Left ventricle myocardium inferior (tissue), 1 donor: ENCODE data around the gene GRM7. TPM values are rescaled to one million over a fixed set of nuclear protein-coding genes. Genes with fewer than 3 reads are reported as not detected.

ENCODE experiments used
- DNase-seq: peaks from one replicate; pipeline ENCODE4 v3.0.0-alpha.2; 2020
- H3K27ac ChIP-seq: fragments of 200-600 bp; replicated peaks from 2 replicates; pipeline ENCODE4 v1.8.0; 2021
- H3K27me3 ChIP-seq: fragments of 200-600 bp; 2 replicates; pipeline ENCODE4 v1.8.0; 2021; ENCODE audit warnings: low read depth
- H3K36me3 ChIP-seq: fragments of 200-600 bp; 2 replicates; pipeline ENCODE4 v1.8.0; 2021
- H3K4me1 ChIP-seq: fragments of 200-600 bp; 2 replicates; pipeline ENCODE4 v1.8.0; 2021
- H3K4me3 ChIP-seq: fragments of 200-600 bp; 2 replicates; pipeline ENCODE4 v1.8.0; 2021; ENCODE audit warnings: mild to moderate bottlenecking, moderate library complexity
- H3K9me3 ChIP-seq: fragments of 200-600 bp; replicated peaks from 2 replicates; pipeline ENCODE4 v1.8.0; 2021
- intact Hi-C: fragments of 100-400 bp; cut with micrococcal nuclease; formaldehyde crosslinking; loops from one replicate; pipeline ENCODE4 v1.11.0; 2022
- total RNA-seq: library from RNA; stranded (reverse); fragmentation: NEBNext Ultra II Directional; extraction: Animal tissue kit (Norgen Biotek cat#: 25700); gene quantifications from one replicate; pipeline ENCODE4 v1.2.1, GENCODE V29; 2021
- TF ChIP-seq, protein P1 (sequence below): fragments of 200-600 bp; IDR thresholded peaks from 2 replicates; pipeline ENCODE4 v1.8.0; 2021; ENCODE audit warnings: antibody characterized with exemption, mild to moderate bottlenecking, borderline replicate concordance
- donor health status: DM: no; HTN: yes; CAD: no; lungs with severe emphysema.

Gene GRM7
- total RNA-seq, 1 donor from 2014 or later: not detected

DNA sequence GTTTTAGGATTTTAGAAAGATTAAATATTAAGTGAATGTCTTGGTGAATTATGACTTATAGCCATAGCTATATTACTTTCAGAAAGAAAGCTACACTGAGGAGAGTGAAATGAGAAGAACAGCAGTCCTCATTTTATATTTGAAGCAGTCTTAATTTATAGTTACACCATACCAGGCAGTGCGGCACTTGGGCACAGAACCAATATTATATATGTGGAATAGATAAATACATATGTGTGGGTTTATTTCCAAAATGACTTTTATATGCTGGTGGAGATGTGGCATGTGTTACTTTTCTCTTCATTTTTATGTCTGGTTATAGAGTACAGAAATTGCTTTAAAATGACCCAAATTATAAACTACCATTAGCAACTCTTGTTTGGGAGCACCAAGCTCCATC is 759.5 kb downstream of the GRM7 start:
- Histone ChIP-seq H3K4me3 (no peak overlapping the region), H3K4me1 (no peaks in the 10 kb centered on the region), H3K27ac (no peak overlapping the region), H3K27me3 (no peaks in the 10 kb centered on the region), H3K36me3 (no peaks in the 10 kb centered on the region), H3K9me3 (no peaks in the 10 kb centered on the region)
- intact Hi-C loops: no loop called here
- no peak for DNase-seq
- TF ChIP-seq, protein P1, sequence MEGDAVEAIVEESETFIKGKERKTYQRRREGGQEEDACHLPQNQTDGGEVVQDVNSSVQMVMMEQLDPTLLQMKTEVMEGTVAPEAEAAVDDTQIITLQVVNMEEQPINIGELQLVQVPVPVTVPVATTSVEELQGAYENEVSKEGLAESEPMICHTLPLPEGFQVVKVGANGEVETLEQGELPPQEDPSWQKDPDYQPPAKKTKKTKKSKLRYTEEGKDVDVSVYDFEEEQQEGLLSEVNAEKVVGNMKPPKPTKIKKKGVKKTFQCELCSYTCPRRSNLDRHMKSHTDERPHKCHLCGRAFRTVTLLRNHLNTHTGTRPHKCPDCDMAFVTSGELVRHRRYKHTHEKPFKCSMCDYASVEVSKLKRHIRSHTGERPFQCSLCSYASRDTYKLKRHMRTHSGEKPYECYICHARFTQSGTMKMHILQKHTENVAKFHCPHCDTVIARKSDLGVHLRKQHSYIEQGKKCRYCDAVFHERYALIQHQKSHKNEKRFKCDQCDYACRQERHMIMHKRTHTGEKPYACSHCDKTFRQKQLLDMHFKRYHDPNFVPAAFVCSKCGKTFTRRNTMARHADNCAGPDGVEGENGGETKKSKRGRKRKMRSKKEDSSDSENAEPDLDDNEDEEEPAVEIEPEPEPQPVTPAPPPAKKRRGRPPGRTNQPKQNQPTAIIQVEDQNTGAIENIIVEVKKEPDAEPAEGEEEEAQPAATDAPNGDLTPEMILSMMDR: no peak

DNA sequence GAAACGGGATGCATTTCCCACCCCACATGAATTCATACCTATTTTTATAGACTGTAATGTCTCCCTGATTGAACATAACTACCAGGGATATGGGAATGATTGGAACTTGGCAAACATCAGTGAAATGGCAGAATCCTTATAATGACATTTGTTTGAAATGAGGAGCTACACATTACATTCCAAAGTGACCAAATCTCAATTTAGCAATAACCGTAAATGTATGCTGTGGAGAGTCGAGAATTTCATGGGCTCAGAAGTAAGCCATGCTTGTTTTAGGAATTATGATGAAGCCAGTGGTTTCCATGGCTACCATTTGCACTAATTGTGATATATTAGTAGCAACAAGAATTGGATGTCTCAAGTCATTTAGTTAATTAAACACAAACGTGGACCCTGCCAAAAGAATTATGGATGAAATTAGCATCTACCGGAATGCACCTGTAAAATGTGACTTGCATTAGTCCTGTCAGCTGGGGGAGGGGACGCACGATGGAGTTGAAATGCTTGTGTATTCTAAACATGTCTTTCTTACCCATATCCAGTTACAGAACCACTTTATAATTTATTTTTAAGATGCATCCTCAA is 760.2 kb downstream of the GRM7 start:
- H3K4me1 ChIP-seq: no peaks in the 10 kb centered on the region
- no peak for DNase-seq
- H3K27me3 ChIP-seq: no peaks in the 10 kb centered on the region
- H3K36me3 ChIP-seq: no peaks in the 10 kb centered on the region
- H3K4me3 ChIP-seq: no peak overlapping the region
- intact Hi-C loops: no loop called here
- TF ChIP-seq, protein P1: no peak
- no peaks in the 10 kb centered on the region for H3K9me3 ChIP-seq
- no peak overlapping the region for H3K27ac ChIP-seq

DNA sequence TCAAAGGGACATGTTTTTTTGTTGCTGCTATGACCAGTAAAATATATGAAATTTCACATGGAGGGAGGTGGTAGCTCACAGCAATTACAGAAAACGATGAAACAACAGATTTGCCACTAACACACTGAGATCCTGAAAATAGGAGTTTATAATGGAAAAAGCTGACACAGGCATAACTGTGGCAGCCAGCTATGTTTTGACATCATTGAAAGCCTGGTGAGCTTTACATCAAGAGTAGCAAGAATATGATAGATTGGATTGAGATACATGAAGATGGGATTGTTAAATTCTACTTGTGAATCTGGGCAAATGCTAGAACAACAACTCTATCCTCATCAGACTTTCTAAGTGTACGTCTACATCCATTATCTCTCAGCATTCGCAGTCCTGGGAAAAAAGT is 760.7 kb downstream of the GRM7 start:
- Histone ChIP-seq H3K9me3 (no peaks in the 10 kb centered on the region), H3K36me3 (no peaks in the 10 kb centered on the region), H3K27me3 (no peaks in the 10 kb centered on the region), H3K4me1 (no peaks in the 10 kb centered on the region), H3K27ac (no peak overlapping the region), H3K4me3 (no peak overlapping the region)
- DNase-seq: no peak
- intact Hi-C loops: no loop called here
- TF ChIP-seq, protein P1: no peak

DNA sequence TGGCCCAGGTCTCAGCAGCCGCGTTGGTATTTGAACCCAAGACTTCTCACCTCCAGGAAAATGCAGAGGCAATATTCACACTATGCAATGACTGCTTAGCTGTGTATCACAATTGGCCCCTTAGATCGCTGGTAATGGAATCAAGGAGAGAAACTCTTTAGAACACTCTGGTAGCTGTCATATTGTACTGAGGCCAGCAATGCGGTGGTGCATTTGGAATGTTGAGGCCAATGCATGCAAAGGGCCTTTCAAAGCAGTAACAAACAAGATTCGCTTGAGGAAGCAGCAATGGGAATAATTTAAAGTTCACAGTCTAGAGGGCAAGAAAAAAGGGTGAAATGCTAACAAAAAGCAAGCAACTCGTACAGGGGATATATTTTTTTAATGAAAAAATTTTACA is 764.1 kb downstream of the GRM7 start:
- DNase-seq: no peak
- no peaks in the 10 kb centered on the region for H3K36me3 ChIP-seq
- H3K27me3 ChIP-seq: no peaks in the 10 kb centered on the region
- no peak overlapping the region for H3K27ac ChIP-seq
- H3K4me3 ChIP-seq: no peak overlapping the region
- TF ChIP-seq, protein P1: no peak
- intact Hi-C loops: no loop called here
- no peaks in the 10 kb centered on the region for H3K4me1 ChIP-seq
- peaks cover 9% of the 10 kb centered on the region for H3K9me3 ChIP-seq

DNA sequence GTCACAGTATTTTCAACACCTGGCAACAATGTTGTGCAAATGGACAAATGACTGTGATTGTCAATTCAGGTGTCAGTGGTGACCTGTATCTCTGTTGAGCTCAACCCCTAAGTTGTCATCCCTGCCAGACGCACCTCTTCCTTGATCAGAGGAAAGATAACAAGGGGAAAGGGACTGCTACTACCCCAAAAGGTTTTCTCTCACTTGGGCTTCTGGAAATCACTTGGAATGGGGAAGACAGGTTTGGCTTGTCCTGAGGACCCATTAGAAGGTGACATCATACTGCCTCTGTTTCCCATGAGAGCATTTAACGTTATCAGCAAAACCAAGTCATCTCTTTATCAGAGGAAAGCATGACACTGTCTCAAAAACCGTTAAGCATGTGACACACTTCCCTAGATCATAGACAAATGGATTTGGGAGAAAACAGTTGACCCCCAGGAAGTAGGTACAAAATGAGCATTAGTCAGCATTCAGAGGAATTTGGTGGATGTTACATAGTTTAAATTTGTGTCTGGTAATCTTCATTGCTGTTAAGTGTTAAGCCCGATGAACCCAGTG is 769.5 kb downstream of the GRM7 start:
- no peak overlapping the region for H3K4me3 ChIP-seq
- no peak for DNase-seq

More for the DNA sequence above, 769.5 kb downstream of the GRM7 start:
- intact Hi-C loops: no loop called here
- Histone ChIP-seq H3K27ac (no peak overlapping the region), H3K36me3 (no peaks in the 10 kb centered on the region), H3K27me3 (no peaks in the 10 kb centered on the region), H3K4me1 (no peaks in the 10 kb centered on the region), H3K9me3 (peaks cover 9% of the 10 kb centered on the region)
- TF ChIP-seq, protein P1: no peak
